Spinal cord (tissue), 10 donors: ENCODE results near the gene TBC1D26. TPM values are rescaled to one million over a fixed set of nuclear protein-coding genes. Genes with fewer than 3 reads are reported as not detected.
"Not testable (repeated sequence)": the region's sequence is repeated elsewhere in the genome, so short reads cannot be mapped to it uniquely, and the experiment has no call there.

Experiments
- DNase-seq, 6 donors: peaks; one replicate each; pipeline versions ENCODE4 v3.0.0 to v3.0.0-alpha.2; 2013 to 2015; ENCODE audit warnings: low spot score in 6 of 6, low read depth in 4 of 6
- H3K27ac ChIP-seq: one replicate; pipeline ENCODE4 v1.5.1; 2013; ENCODE audit warnings: low read depth, low read length, control low read depth
- H3K27me3 ChIP-seq: one replicate; pipeline ENCODE4 v1.6.1; 2013; ENCODE audit warnings: low read length; ENCODE audit not compliant: control insufficient read depth, insufficient read depth
- H3K36me3 ChIP-seq: one replicate; pipeline ENCODE4 v1.6.1; 2013; ENCODE audit warnings: low read length; ENCODE audit not compliant: control insufficient read depth, insufficient read depth
- H3K4me1 ChIP-seq: one replicate; pipeline ENCODE4 v1.6.1; 2013; ENCODE audit warnings: low read length; ENCODE audit not compliant: control insufficient read depth, insufficient read depth
- H3K4me3 ChIP-seq: one replicate; pipeline ENCODE4 v1.5.1; 2013; ENCODE audit warnings: low read depth, low read length, control low read depth
- H3K9me3 ChIP-seq: one replicate; pipeline ENCODE4 v1.6.1; 2013; ENCODE audit warnings: low read length; ENCODE audit not compliant: control insufficient read depth, insufficient read depth
- WGBS: methylation state at CpG from one replicate; pipeline ENCODE4 v1.1.5; 2013; ENCODE audit warnings: missing lambda C conversion rate; ENCODE audit not compliant: insufficient coverage; 5-methylcytosine and 5-hydroxymethylcytosine counted together
- polyA plus RNA-seq, 2 donors: library from polyadenylated mRNA; unstranded; fragments of 120-200 nt; gene quantifications; one replicate each; pipeline ENCODE4 v1.2.1, GENCODE V29; 2013; ENCODE audit not compliant: insufficient read length in 2 of 2
- total RNA-seq, 2 donors: library from RNA; depleted of rRNA in 1 of 2; stranded (reverse); fragments of 120-200 nt in 1 of 2; fragments of >200 nt in 1 of 2; gene quantifications; one replicate each; pipeline versions ENCODE4 v1.2.3 to v1.2.4, GENCODE V29; 2013 to 2014
- donor health status: healthy.

TBC1D26 gene
- total and polyA plus RNA-seq, 4 donors = 0.20 to 0.61 (median 0.32) TPM

DNA sequence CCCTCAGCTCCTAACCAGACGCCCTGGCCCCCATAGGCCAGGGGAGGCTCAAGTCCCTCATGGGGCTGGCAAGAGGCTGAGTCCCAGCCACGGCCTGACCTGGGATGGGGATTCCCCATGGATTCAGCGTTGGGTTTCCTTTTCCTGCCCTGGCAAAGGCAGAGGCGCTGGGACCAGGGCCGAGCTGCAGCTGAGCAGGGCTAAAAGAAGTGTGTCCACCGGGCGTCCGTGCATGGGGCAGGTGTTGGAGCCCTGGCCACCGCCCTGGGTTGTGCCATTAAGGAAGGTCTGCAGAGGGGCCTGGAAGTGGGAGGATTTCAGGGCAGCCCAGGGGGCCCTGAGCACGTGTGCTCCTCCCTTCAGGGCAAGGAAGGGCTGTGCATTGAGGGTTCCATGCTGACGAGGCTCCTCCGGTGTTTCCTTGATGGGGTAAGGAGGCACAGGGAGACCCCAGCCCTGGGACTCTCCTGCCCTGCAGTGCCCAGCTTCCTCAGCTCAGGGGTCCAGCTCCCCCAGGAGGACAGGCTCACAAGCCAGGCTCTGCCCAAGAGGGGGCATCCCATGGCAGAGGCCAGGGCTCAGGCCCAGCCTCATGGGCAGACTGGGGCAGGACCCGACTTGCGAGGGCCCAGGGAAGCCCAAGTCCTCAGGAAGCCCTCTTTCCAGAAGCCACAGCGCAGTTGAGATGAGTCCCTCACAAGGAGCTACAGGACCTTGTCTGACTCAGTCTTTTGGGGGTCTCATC, 10.1 kb downstream of the TBC1D26 start:
- Histone ChIP-seq H3K27me3 (no peaks in the 10 kb centered on the region), H3K27ac (no peak overlapping the region), H3K9me3 (no peaks in the 10 kb centered on the region), H3K4me3 (no peak overlapping the region), H3K36me3 (no peaks in the 10 kb centered on the region), H3K4me1 (peaks cover 7% of the 10 kb centered on the region)
- no peak for DNase-seq
- WGBS = 94% methylated on average over 15 of the region's 15 CpGs

- H3K9me3 ChIP-seq = no peaks in the 10 kb centered on the region
- H3K4me3 ChIP-seq = no peak overlapping the region
- no peak for DNase-seq
- no peak overlapping the region for H3K27ac ChIP-seq
- no peaks in the 10 kb centered on the region for H3K27me3 ChIP-seq
- peaks cover 7% of the 10 kb centered on the region for H3K4me1 ChIP-seq
- no peaks in the 10 kb centered on the region for H3K36me3 ChIP-seq
- WGBS = 97% methylated on average over 7 of the region's 7 CpGs
These were observed 10.8 kb downstream of the TBC1D26 start for GRCh38 chr17:15742921-15743320.

- Histone ChIP-seq H3K4me3 (no peak overlapping the region), H3K9me3 (no peaks in the 10 kb centered on the region), H3K27ac (no peak overlapping the region), H3K4me1 (peaks cover 7% of the 10 kb centered on the region), H3K36me3 (no peaks in the 10 kb centered on the region), H3K27me3 (no peaks in the 10 kb centered on the region)
- DNase-seq = no peak
- WGBS = 54% methylated on average over 4 of the region's 7 CpGs
These were observed 12.1 kb downstream of the TBC1D26 start for GRCh38 chr17:15744074-15744676.

DNA sequence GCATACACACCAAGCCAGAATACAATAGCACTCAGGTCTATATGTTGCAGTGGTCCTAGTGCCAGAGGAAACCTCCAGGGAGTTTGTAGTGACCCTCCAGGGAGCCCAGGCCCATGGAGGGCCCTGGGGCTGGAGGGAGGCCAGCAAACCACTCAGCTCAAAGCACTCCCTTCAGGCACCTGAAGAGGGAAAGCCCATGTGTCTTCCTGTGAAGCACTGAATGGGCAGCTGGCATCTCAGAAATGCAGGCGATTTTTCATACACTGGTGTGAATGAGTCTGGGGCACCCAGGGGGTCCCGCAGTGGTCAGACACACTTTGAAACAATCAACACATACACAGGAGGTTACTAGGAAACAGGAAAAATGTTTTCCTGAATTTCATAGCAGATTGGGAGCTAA, 12.8 kb downstream of the TBC1D26 start:
- no peaks in the 10 kb centered on the region for H3K36me3 ChIP-seq
- DNase-seq = peak in 1 of 6 donors; percentile 16
- H3K27me3 ChIP-seq = no peaks in the 10 kb centered on the region
- no CpG with 5 or more reads among the region's 2 CpGs for WGBS
- H3K4me3 ChIP-seq = no peak overlapping the region
- H3K9me3 ChIP-seq = no peaks in the 10 kb centered on the region
- H3K27ac ChIP-seq = no peak overlapping the region
- peaks cover 7% of the 10 kb centered on the region for H3K4me1 ChIP-seq

DNA sequence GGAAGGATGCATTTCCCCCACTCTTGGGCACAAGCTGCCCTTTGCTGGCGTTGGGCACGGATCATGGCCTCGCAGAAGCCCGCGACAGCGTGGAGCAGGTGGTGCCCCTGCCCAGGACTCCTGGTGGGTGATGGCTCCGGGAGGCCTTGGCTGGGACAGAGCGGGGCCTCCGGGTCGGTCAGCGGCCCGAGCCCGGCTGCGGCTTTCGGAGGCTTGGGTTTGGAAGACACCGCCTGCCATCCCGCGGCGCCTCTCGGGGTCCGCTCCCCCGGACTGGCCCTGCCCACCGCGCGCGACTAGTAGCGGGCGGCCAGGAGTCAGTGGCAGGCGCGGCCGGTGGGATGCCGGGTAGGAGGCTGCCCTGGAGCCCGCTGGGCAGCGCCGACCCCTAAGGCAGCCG, 17.3 kb downstream of the TBC1D26 start:
- H3K4me3 ChIP-seq, DNase-seq, H3K4me1 ChIP-seq, H3K36me3 ChIP-seq, H3K27ac ChIP-seq, H3K9me3 ChIP-seq, H3K27me3 ChIP-seq: not testable (repeated sequence)
- WGBS = 23% methylated on average over 27 of the region's 36 CpGs

- not testable (repeated sequence) for H3K9me3 ChIP-seq
- WGBS = 30% methylated on average over 2 of the region's 14 CpGs
These were observed 36.9 kb downstream of the TBC1D26 start for GRCh38 chr17:15768865-15769533.

DNA sequence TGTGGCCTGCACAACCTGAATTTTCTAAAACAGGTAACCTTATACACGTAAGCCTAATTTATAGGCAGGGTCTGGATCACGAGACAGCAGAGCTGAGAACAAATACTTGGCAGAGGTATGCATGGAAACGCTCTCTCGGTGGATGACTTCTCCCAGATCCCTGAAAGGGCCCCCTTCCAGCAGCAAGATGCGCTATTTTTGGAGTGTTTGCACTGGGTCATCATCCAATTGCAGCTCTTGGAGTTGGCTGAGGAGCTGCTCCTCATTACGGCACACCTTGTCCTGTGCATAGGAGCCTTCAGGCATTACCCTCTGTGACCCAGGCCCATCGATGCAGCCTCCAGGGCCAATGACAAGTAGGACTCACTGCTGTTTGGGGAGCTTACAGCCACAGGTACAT, 38.6 kb downstream of the TBC1D26 start:
- not testable (repeated sequence) for H3K4me3 ChIP-seq, DNase-seq, H3K4me1 ChIP-seq, H3K36me3 ChIP-seq, H3K27ac ChIP-seq, H3K9me3 ChIP-seq, H3K27me3 ChIP-seq
- WGBS = 100% methylated on average over 3 of the region's 7 CpGs

More at GRCh38 chr17:15768865-15769533, 36.9 kb downstream of the TBC1D26 start:
- H3K27ac ChIP-seq, H3K36me3 ChIP-seq, DNase-seq, H3K4me1 ChIP-seq, H3K27me3 ChIP-seq, H3K4me3 ChIP-seq: not testable (repeated sequence)

GRCh38 chr17:15776871-15777270, 44.8 kb downstream of the TBC1D26 start:
- Histone ChIP-seq H3K27ac (no peak overlapping the region), H3K4me3 (no peak overlapping the region), H3K9me3 (no peaks in the 10 kb centered on the region), H3K4me1 (no peaks in the 10 kb centered on the region), H3K36me3 (no peaks in the 10 kb centered on the region), H3K27me3 (no peaks in the 10 kb centered on the region)
- no peak for DNase-seq

GRCh38 chr17:15777297-15777696, 45.2 kb downstream of the TBC1D26 start:
- no peak overlapping the region for H3K27ac ChIP-seq
- H3K9me3 ChIP-seq = no peaks in the 10 kb centered on the region
- no peak overlapping the region for H3K4me3 ChIP-seq
- no peak for DNase-seq
- no peaks in the 10 kb centered on the region for H3K36me3 ChIP-seq
- H3K4me1 ChIP-seq = no peaks in the 10 kb centered on the region
- WGBS = no CpG with 5 or more reads among the region's 1 CpG
- H3K27me3 ChIP-seq = no peaks in the 10 kb centered on the region

DNA sequence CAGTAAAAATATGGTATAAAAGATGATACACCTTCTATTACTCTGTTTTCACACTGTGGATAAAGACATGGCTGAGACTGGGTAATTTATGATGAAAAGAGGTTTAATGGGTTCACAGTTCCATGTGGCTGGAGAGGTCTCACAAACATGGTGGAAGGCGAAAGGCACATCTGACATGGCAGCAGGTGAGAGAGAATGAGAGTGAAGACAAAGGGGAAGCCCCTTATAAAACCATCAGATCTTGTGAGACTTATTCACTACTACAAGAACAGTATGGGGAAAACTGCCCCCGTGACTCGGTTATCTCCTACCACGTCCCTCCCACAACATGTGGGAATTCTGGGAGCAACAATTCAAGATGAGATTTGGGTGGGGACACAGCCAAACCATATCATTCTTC, 45.6 kb downstream of the TBC1D26 start:
- no CpG with 5 or more reads among the region's 4 CpGs for WGBS
- Histone ChIP-seq H3K27ac (no peak overlapping the region), H3K4me1 (peaks cover 3% of the 10 kb centered on the region), H3K4me3 (no peak overlapping the region), H3K9me3 (no peaks in the 10 kb centered on the region), H3K36me3 (no peaks in the 10 kb centered on the region), H3K27me3 (no peaks in the 10 kb centered on the region)
- DNase-seq = no peak
